GM10248 (cell line): ENCODE measurements around the gene IVD.
"Not testable (repeated sequence)": the region's sequence is repeated elsewhere in the genome, so short reads cannot be mapped to it uniquely, and the experiment has no call there.

Source experiments
- CTCF ChIA-PET: fragments of 300-600 bp; sonication (Branson Sonifier 250); formaldehyde crosslinking; extraction: SDS; loops from one replicate; lab custom pipeline; 2021; ENCODE audit warnings: antibody characterized with exemption; lab: Yijun Ruan, JAX
- POLR2A ChIA-PET: fragments of 350-650 bp; sonication (Branson Sonifier 250); formaldehyde crosslinking; extraction: SDS; loops from one replicate; lab custom pipeline; 2020; ENCODE audit warnings: antibody characterized with exemption; lab: Yijun Ruan, JAX
- DNase-seq: peaks from one replicate; pipeline ENCODE4 v3.0.0; 2012; ENCODE audit errors: extremely low spot score
- TF ChIP-seq, protein P1 (sequence below): IDR thresholded peaks from 2 replicates; pipeline ENCODE4 v1.5.1; 2012; ENCODE audit warnings: mild to moderate bottlenecking, low read depth; ENCODE audit errors: extremely low read depth, missing control alignments, control extremely low read depth

Gene IVD

DNA sequence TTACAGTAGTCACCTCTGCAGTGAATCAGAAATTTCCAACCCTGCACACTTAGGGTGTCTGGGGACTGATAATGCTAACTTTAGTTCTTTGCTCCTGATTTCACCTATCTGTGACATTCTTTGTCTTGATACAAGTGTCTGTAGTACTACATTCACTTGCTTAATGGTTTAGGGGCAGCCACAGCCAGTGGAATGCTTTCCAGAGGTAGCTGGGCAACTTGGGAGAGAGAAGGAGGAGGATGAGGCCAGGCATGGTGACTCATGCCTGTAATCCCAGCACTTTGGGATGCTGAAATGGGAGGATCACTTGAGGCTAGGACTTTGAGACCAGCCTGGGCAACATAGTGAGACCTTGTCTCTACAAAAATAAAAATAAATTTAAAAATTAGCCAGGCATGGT lies 43.7 kb downstream of the IVD start:
- TF ChIP-seq, protein P1, sequence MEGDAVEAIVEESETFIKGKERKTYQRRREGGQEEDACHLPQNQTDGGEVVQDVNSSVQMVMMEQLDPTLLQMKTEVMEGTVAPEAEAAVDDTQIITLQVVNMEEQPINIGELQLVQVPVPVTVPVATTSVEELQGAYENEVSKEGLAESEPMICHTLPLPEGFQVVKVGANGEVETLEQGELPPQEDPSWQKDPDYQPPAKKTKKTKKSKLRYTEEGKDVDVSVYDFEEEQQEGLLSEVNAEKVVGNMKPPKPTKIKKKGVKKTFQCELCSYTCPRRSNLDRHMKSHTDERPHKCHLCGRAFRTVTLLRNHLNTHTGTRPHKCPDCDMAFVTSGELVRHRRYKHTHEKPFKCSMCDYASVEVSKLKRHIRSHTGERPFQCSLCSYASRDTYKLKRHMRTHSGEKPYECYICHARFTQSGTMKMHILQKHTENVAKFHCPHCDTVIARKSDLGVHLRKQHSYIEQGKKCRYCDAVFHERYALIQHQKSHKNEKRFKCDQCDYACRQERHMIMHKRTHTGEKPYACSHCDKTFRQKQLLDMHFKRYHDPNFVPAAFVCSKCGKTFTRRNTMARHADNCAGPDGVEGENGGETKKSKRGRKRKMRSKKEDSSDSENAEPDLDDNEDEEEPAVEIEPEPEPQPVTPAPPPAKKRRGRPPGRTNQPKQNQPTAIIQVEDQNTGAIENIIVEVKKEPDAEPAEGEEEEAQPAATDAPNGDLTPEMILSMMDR, result no peak
- no peak for DNase-seq
- ChIA-PET CTCF (interaction anchor here (1.2 to 2.0 kb wide), 5 partner anchors 7 to 111 kb away, joined by 3 to 9 read pairs (median 6); no protein-coding TSS in a partner anchor), POLR2A (interaction anchor here (0.6 kb wide), 1 partner anchor 57 kb away, joined by 4 read pairs; no protein-coding TSS in a partner anchor)

- TF ChIP-seq, protein P1, result no peak
- ChIA-PET POLR2A (interaction anchor here (0.5 kb wide), 1 partner anchor 842 kb away, joined by 3 read pairs; no protein-coding TSS in a partner anchor), CTCF (interaction anchor here (1.0 to 2.0 kb wide), 8 partner anchors 8 to 127 kb away, joined by 3 to 9 read pairs (median 4); no protein-coding TSS in a partner anchor)
- DNase-seq, result no peak
Measured at GRCh38 chr15:40450047-40450446, 44.5 kb downstream of the IVD start.

GRCh38 chr15:40451527-40452158 lies 46.0 kb downstream of the IVD start:
- ChIA-PET CTCF (interaction anchor here (0.7 to 2.0 kb wide), 6 partner anchors 9 to 114 kb away, joined by 3 to 8 read pairs (median 3); partner anchors contain the start of gene BAHD1), POLR2A (no interaction called here)
- TF ChIP-seq, protein P1, result no peak
- DNase-seq, result no peak

DNA sequence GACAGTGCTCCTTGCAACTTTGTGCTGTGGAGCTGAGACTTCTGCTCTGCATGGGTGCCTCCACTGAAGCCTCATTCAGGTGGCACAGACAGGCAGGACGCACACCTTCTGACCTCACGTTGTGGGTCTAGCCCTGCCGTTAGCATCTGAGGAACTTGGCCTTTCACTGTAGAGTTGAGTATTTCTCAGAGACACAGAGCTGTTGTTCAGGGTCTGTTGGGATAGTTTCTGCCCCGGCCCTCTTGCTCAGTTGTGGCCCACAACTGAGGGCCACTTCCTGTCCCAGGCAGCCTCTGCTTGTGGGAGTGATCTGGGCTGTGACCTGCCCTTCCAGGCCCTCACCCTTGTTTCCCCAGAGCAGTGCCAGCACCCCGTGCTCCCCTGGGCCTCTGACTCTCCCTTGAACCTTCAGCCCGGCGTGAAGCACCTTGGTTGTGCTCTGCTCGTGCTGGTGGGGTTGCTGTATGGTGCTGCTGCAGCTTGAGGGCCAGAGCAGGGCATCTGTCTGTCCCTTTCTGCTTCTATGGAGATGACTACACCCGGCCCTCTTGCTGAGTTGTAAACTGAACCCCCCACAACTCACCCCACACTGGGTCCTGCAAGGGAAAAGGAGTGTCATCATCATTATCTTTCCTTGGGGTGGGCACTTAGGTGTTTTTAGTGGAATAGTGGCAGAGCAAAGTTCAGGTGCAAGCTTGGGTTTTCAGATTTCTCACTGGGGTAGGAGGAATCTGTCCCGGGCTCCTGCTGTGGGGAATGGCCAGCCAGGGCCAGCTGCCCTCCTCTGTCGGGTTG lies 46.9 kb downstream of the IVD start:
- TF ChIP-seq, protein P1, result no peak
- ChIA-PET POLR2A (no interaction called here), CTCF (interaction anchor here (0.9 to 1.4 kb wide), 5 partner anchors 10 to 86 kb away, joined by 3 read pairs; no protein-coding TSS in a partner anchor)
- no peak for DNase-seq

- POLR2A ChIA-PET, DNase-seq: not testable (repeated sequence)
- CTCF ChIA-PET, result interaction anchor here (0.8 to 1.6 kb wide), 4 partner anchors 8 to 116 kb away, joined by 3 to 6 read pairs (median 4); no protein-coding TSS in a partner anchor
Measured at GRCh38 chr15:40453941-40454340, 48.3 kb downstream of the IVD start.

DNA sequence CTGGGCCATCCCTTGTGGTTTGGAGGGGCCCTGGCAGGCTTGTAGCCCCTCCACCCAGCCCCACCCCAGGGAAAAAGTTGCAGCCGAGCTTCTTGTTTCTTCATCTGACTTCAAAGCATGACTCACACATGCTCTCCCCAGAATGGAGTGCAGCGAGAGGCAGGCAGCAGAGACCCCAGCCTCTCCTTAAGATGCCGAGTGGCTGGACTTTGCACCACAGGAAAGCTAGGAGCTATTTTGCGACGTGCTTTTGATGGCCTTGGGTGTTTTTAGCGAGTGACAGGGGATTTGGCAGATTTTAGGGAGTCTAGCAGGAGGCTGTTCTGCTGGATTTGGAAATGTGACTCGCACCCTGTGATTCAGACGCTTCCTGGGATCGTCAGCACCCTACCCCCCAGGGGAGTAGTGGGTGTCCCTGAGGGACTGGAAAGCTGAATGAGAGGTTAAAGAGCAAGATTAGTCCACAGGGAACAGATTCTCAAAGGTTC lies 49.4 kb downstream of the IVD start:
- ChIA-PET POLR2A (no interaction called here), CTCF (interaction anchor here (0.8 to 1.6 kb wide), 4 partner anchors 9 to 117 kb away, joined by 3 to 6 read pairs (median 4); partner anchors contain the start of gene BAHD1)
- no peak for DNase-seq
- TF ChIP-seq, protein P1, result no peak
